VCaP (cell line): ENCODE measurements around the gene LY86.

Source experiments
- H3K27ac ChIP-seq: fragments of 450-650 bp; 2 replicates; pipeline ENCODE4 v1.5.1; 2017
- TF ChIP-seq, protein P1 (sequence below): fragments of 450-650 bp; conservative IDR thresholded peaks from 2 replicates; pipeline ENCODE4 v1.5.1; 2017; ENCODE audit warnings: mild to moderate bottlenecking, moderate library complexity

Gene LY86

DNA sequence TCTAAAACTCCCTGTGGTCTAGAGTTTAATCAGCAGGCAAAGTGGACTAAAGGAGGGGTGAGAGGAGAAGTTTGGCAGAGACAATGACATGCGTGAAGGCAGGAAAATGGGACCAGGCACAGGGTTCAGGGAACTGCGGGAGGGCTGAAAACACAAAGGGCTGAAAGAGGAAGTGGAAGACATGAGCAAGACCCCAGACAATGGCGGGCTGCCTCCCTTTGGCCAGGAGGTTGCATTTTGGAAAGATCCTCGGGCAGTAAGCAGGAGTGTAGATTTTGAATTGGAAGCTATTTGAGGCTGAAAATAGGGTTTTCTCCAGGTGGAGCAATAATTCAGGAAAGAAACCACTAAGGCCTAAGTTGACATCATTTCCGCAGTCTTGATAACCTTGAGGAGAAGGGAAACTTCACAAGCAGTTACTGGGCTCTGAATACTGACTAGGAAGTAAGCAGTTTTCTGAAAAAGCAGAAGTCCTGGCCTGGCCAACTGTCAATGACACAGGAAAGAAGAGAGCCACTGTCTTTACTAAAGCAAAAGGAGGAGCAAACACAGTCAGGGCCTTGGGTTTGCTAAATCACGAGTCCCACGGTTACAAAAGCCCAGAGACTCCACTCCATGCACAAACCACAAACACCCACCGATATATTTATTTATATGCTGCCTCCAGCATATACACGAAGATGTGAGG lies 3.4 kb downstream of the LY86 start:
- no peak overlapping the region for H3K27ac ChIP-seq
- TF ChIP-seq, protein P1, sequence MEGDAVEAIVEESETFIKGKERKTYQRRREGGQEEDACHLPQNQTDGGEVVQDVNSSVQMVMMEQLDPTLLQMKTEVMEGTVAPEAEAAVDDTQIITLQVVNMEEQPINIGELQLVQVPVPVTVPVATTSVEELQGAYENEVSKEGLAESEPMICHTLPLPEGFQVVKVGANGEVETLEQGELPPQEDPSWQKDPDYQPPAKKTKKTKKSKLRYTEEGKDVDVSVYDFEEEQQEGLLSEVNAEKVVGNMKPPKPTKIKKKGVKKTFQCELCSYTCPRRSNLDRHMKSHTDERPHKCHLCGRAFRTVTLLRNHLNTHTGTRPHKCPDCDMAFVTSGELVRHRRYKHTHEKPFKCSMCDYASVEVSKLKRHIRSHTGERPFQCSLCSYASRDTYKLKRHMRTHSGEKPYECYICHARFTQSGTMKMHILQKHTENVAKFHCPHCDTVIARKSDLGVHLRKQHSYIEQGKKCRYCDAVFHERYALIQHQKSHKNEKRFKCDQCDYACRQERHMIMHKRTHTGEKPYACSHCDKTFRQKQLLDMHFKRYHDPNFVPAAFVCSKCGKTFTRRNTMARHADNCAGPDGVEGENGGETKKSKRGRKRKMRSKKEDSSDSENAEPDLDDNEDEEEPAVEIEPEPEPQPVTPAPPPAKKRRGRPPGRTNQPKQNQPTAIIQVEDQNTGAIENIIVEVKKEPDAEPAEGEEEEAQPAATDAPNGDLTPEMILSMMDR, result no peak

DNA sequence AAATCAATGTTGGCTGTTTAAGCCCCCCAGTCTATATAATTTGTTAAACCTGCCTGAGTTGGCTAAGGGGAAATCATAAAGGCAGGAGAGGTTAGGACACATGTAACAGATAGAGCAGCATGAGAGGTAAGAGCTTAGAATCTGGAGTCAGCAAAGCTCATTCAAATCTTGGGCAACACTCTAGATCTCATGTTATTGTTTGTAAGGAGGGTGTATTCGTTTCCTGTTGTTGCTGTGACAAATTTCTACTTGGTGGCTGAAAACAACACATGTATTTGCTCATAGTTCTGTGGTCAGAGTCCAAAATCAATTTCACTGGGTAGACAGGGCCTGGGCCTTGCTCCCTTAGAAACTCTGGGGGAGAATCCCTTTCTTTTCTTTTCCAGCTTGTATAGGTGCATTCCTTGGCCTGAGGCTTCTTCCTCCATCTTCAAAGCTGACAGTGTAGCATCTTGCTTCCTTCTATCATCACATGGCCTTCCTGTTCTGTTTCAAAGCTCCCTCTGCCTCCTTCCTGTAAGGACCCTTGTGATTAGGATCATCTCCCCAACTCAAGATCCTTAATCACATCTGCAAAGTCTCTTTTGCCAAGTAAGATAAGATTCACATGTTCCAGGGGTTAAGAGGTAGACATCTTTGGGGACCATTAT lies 4.4 kb downstream of the LY86 start:
- H3K27ac ChIP-seq, result no peak overlapping the region
- TF ChIP-seq, protein P1, result no peak

DNA sequence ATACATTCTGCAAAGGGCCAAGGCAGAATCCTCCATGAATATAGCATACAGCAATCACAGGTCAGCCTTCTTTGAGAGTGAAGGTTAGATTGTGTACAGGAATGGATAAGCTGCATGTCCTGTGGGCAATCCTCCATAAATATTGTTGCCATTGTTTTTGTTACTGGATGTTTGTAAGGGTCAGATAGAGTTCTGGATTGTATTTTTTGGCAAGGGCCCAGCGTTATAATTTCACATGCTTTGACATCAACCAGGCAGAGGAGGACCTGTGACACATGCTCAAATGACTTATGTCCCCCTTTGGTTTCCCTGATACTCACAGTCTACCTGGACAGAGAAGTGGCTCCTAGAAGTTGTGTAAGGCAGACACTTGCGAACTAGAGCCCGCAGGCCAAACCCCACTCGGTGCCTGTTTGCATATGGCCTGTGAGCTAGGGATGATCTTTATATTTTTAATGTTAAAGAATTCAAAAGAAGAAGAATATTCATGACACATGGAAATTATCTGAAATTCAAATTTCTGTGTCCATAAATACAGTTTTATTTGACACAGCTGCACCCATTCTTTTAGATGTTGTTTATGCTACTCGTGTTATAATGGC lies 5.4 kb downstream of the LY86 start:
- H3K27ac ChIP-seq, result no peak overlapping the region
- TF ChIP-seq, protein P1, result no peak

DNA sequence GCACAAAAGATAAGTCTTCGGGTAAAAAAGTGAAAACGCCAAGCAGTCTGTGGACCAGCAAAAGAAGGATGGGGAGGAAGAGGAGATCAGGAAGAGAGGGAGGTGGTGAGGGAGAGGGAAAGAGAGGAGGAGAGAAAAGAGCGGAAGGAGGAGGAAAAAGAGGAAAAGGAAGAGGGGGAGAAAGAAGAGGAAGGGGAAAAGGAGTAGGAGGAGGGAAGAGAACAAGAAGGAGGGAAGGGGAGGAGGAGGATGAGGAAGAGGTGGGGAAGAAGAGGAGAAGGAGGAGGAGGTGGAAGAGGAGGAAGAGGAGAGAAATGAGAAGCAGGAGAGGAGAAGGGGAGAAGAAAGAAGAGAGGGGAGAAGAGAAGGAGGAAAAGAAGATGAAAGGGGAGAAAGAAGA lies 6.5 kb downstream of the LY86 start:
- TF ChIP-seq, protein P1, result no peak
- H3K27ac ChIP-seq, result no peak overlapping the region

DNA sequence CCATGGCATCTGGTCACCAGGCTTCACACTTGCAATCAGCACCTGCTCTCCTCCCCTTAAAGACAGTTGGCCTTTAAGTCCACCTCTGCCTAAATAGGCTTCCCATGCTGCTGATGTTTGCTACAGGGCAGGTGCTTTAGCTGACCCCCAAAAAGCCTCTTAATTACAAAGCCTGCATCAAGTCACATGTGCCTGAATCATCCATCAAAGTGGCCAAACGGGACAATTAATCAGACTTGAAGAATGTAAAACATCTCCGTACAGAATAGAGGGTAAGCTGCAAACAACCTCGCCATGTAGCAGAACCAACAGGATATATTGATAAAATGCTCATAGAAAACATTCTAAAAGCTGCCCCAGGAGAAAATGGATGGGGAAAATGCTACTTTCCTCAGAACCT lies 7.4 kb downstream of the LY86 start:
- TF ChIP-seq, protein P1, result no peak
- no peak overlapping the region for H3K27ac ChIP-seq

DNA sequence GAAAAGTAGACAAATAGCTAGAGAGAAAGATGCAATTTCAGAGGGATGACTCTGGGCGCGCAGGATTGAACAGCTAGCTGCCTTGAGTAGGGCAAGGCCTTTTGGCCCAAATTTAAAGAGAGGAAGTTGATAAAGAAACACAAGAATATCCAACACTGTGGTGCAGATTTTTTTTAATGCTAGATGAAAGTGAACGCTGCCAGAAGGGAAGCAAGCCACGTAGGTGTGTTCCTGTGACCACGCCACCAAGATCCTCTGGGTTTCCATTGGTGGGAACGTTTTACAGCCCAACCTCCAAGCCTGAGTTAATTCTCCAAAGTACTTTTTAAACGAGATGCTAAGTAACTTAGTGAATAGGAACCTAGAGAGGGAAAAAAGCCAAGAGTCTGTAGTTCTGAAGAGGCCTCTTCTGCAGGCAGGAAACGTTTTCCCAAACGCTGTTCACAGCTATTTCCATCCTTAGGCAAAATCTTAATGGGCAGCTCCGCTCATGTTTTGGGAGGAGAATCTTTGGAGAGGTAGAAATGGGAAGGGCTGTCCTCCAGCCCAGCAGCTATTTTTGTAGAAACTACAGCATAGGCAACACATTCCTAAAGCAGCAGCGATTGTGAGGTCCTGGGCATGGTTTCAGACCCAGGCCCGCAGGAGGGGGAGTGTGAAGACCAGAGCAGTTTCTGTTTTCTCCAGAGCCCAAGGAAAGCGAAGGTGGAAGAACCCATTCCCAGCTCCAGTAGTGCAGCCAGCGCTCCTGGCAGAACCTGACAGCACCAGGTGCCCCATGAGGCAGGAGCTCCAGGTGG lies 8.2 kb downstream of the LY86 start:
- no peak overlapping the region for H3K27ac ChIP-seq
- TF ChIP-seq, protein P1, result no peak

DNA sequence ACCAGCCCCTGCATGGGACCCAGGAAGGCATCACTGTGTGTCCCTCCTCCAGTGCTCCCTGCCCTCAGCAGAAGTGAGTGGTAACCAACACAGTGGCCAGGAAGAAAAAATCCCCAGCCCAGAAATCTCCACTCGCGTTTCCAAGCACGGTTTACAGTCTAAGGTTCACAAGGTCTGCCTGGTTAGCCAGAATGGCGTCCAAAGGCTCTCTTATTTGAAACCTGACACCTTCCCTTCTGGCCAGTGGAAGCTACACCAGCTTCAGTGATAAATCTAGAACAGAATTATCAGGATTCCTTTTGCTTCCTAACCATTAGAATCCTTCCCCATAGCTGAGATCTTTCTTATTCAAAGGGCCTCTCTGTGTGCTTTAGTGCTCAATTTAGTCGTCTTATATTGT lies 9.2 kb downstream of the LY86 start:
- TF ChIP-seq, protein P1, result no peak
- no peak overlapping the region for H3K27ac ChIP-seq
